AG04449 (cell line): ENCODE data around the gene PIK3CD.

ENCODE experiments used
- CTCF ChIA-PET: fragments of 350-600 bp; formaldehyde crosslinking; extraction: SDS; loops from one replicate; lab custom pipeline; 2021; ENCODE audit warnings: antibody characterized with exemption; lab: Yijun Ruan, JAX
- POLR2A ChIA-PET: fragments of 400-600, 350-600 bp; formaldehyde crosslinking; extraction: SDS; loops from one replicate; lab custom pipeline; 2020; ENCODE audit warnings: antibody characterized with exemption, inconsistent platforms; lab: Yijun Ruan, JAX
- DNase-seq: peaks from one replicate; pipeline ENCODE4 v3.0.0-alpha.2; 2010; ENCODE audit warnings: low read depth, low spot score
- H3K4me3 ChIP-seq: 2 replicates; pipeline ENCODE4 v1.5.1; 2011; ENCODE audit warnings: low read depth, mild to moderate bottlenecking, control low read depth, low read length
- TF ChIP-seq, protein P1 (sequence below): IDR thresholded peaks from one replicate; pipeline ENCODE4 v1.5.1; 2011; ENCODE audit warnings: mild to moderate bottlenecking, moderate library complexity, low read length, control low read depth, inconsistent platforms; ENCODE audit not compliant: insufficient read depth; ENCODE audit errors: missing control alignments

PIK3CD gene

GRCh38 chr1:9714257-9714718, 62.8 kb downstream of the PIK3CD start:
- POLR2A ChIA-PET: no interaction called here
- CTCF ChIA-PET: interaction anchor here (1.0 to 1.9 kb wide), 2 partner anchors 12 to 154 kb away, joined by 4 to 7 read pairs; no protein-coding TSS in a partner anchor
- DNase-seq: no peak
- TF ChIP-seq, protein P1, sequence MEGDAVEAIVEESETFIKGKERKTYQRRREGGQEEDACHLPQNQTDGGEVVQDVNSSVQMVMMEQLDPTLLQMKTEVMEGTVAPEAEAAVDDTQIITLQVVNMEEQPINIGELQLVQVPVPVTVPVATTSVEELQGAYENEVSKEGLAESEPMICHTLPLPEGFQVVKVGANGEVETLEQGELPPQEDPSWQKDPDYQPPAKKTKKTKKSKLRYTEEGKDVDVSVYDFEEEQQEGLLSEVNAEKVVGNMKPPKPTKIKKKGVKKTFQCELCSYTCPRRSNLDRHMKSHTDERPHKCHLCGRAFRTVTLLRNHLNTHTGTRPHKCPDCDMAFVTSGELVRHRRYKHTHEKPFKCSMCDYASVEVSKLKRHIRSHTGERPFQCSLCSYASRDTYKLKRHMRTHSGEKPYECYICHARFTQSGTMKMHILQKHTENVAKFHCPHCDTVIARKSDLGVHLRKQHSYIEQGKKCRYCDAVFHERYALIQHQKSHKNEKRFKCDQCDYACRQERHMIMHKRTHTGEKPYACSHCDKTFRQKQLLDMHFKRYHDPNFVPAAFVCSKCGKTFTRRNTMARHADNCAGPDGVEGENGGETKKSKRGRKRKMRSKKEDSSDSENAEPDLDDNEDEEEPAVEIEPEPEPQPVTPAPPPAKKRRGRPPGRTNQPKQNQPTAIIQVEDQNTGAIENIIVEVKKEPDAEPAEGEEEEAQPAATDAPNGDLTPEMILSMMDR: no peak
- H3K4me3 ChIP-seq: no peak overlapping the region

- ChIA-PET POLR2A (no interaction called here), CTCF (interaction anchor here (1.3 to 2.9 kb wide), 6 partner anchors 10 to 153 kb away, joined by 3 to 15 read pairs (median 8); partner anchors contain the start of gene TMEM201)
- DNase-seq: no peak
- TF ChIP-seq, protein P1: no peak
- H3K4me3 ChIP-seq: no peak overlapping the region
Measured at GRCh38 chr1:9715536-9716226, 64.2 kb downstream of the PIK3CD start.

- POLR2A ChIA-PET: no interaction called here
- no peak for DNase-seq
- CTCF ChIA-PET: interaction anchor here (1.0 to 2.9 kb wide), 6 partner anchors 9 to 128 kb away, joined by 3 to 15 read pairs (median 8); partner anchors contain the start of gene TMEM201
- TF ChIP-seq, protein P1: no peak
- no peak overlapping the region for H3K4me3 ChIP-seq
Measured at GRCh38 chr1:9716404-9717192, 65.1 kb downstream of the PIK3CD start.

DNA sequence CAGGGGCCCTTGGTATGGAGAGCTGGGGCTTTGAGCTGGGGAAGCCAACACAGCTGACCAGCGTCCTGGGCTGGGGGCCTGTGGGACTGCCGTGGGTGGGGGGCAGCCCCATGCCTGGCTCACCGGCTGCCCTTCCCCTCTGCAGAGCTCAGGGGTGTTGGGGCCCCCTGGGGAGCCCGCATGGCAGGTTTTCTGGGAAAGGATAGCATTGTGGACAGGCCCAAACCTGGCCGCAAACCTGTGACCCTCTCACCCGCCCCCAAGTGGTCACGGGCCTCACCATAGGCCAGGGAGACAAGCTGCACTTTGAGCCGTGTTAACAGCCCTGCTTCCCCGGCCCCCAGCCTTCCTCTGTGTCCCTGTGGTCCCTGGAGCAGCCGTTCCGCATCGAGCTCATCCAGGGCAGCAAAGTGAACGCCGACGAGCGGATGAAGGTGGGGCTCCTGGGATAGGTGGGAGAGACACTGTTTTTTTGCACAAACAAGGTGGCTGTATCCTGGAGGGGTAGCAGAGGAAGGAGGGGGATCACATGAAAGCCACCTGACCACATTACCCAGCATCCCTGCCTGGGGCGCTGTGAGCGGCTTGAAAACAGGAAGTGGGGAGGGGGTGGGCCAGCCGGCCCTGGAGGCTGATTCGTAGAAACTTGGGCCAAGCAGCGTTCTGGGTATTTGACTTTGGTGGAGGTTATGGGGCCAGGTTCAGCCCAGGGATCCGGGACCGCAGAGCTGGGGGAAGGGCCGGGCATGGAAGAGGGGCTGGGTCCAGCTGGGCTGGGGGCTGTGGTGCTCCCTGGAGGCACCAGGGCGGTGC, 65.9 kb downstream of the PIK3CD start:
- CTCF ChIA-PET: interaction anchor here (1.0 to 2.9 kb wide), 3 partner anchors 8 to 91 kb away, joined by 5 to 15 read pairs (median 14); no protein-coding TSS in a partner anchor
- TF ChIP-seq, protein P1: no peak
- DNase-seq: no peak
- no peak overlapping the region for H3K4me3 ChIP-seq
- POLR2A ChIA-PET: no interaction called here

- H3K4me3 ChIP-seq: no peak overlapping the region
- no peak for DNase-seq
- TF ChIP-seq, protein P1: no peak
- ChIA-PET POLR2A (no interaction called here), CTCF (interaction anchor here (2.9 to 4.3 kb wide), 2 partner anchors 91 kb away, joined by 15 to 34 read pairs; no protein-coding TSS in a partner anchor)
Measured at GRCh38 chr1:9718006-9718680, 66.6 kb downstream of the PIK3CD start.
